Ascending aorta (tissue), 2 donors: ENCODE data around the gene HOXB5. TPM values are rescaled to one million over a fixed set of nuclear protein-coding genes. Genes with fewer than 3 reads are reported as not detected.

ENCODE experiments used
- DNase-seq, 2 donors: peaks; one replicate each; pipeline ENCODE4 v3.0.0-alpha.2; 2019; ENCODE audit warnings: low spot score in 2 of 2
- H3K27ac ChIP-seq, 2 donors: fragments of 200-600 bp; sonication (generic); one replicate each; pipeline ENCODE4 v1.5.1; 2016 to 2017; ENCODE audit warnings: mild to moderate bottlenecking in 1 of 2
- H3K27me3 ChIP-seq: fragments of 200-600 bp; sonication (generic); one replicate; pipeline ENCODE4 v1.5.1; 2017
- H3K36me3 ChIP-seq, 2 donors: fragments of 200-600 bp; sonication (generic); one replicate each; pipeline ENCODE4 v1.5.1; 2016
- H3K4me1 ChIP-seq, 2 donors: fragments of 200-600 bp; sonication (generic); one replicate each; pipeline ENCODE4 v1.5.1; 2016 to 2017; ENCODE audit warnings: mild to moderate bottlenecking in 1 of 2
- H3K4me3 ChIP-seq, 2 donors: fragments of 200-600 bp; sonication (generic); one replicate each; pipeline ENCODE4 v1.5.1; 2016 to 2017; ENCODE audit warnings: mild to moderate bottlenecking in 1 of 2
- H3K9me3 ChIP-seq, 2 donors: fragments of 200-600 bp; sonication (generic); one replicate each; pipeline ENCODE4 v1.5.1; 2016
- intact Hi-C: fragments of 100-400 bp; cut with DNase I; formaldehyde crosslinking; loops from one replicate; pipeline ENCODE4 v1.15.1; 2023
- total RNA-seq: library from RNA; depleted of rRNA; stranded (reverse); fragments of >200 nt; gene quantifications from one replicate; pipeline ENCODE4 v1.1.0, GENCODE V29; 2016
- TF ChIP-seq, protein P1 (sequence below), 3 experiments: fragments of 200-600 bp in 2 of 3; fragments of 450-650 bp in 1 of 3; sonication (generic) in 2 of 3; IDR thresholded peaks; one replicate each; pipeline ENCODE4 v1.5.1; 2016 to 2019; ENCODE audit warnings: antibody characterized with exemption in 3 of 3, mild to moderate bottlenecking in 1 of 3, moderate library complexity in 1 of 3

Gene HOXB5
- total RNA-seq, 1 donor from 2014 or later = 0.53 TPM

DNA sequence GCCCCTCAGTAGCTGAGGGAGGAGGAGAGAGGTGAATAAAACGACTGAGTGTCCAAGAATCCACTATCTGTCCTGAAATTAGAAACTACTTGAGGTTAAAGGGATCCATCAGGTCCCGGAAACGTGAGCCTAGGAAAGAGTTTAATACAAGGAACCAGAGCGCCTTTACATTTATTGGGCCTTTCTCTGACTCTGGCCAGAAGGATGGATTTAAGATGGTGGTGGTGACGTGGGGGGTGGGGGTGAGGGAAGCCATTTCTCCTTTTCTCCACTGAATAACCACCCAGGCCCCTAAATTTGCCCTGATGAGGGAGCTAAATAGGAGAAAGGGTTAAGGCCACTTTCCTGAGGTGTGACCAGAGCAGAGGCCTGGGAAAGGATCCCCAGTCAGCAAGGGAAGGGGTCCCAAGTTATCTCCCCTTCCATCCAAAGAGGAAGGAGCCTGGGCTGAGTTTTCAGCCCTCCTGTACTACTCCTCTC is 33.6 kb upstream of the HOXB5 start:
- TF ChIP-seq, protein P1, sequence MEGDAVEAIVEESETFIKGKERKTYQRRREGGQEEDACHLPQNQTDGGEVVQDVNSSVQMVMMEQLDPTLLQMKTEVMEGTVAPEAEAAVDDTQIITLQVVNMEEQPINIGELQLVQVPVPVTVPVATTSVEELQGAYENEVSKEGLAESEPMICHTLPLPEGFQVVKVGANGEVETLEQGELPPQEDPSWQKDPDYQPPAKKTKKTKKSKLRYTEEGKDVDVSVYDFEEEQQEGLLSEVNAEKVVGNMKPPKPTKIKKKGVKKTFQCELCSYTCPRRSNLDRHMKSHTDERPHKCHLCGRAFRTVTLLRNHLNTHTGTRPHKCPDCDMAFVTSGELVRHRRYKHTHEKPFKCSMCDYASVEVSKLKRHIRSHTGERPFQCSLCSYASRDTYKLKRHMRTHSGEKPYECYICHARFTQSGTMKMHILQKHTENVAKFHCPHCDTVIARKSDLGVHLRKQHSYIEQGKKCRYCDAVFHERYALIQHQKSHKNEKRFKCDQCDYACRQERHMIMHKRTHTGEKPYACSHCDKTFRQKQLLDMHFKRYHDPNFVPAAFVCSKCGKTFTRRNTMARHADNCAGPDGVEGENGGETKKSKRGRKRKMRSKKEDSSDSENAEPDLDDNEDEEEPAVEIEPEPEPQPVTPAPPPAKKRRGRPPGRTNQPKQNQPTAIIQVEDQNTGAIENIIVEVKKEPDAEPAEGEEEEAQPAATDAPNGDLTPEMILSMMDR (IDR thresholded peaks at IDR 0.05) = no peak
- no peaks in the 10 kb centered on the region for H3K9me3 ChIP-seq
- H3K4me1 ChIP-seq = peaks cover 15 to 21% of the 10 kb centered on the region in 2 donors
- H3K4me3 ChIP-seq = peak overlapping the region in 1 of 2 donors; percentile 35
- H3K27ac ChIP-seq = no peak overlapping the region
- intact Hi-C loops = no loop called here
- DNase-seq = no peak
- peaks cover 26% of the 10 kb centered on the region for H3K27me3 ChIP-seq
- H3K36me3 ChIP-seq = no peaks in the 10 kb centered on the region

DNA sequence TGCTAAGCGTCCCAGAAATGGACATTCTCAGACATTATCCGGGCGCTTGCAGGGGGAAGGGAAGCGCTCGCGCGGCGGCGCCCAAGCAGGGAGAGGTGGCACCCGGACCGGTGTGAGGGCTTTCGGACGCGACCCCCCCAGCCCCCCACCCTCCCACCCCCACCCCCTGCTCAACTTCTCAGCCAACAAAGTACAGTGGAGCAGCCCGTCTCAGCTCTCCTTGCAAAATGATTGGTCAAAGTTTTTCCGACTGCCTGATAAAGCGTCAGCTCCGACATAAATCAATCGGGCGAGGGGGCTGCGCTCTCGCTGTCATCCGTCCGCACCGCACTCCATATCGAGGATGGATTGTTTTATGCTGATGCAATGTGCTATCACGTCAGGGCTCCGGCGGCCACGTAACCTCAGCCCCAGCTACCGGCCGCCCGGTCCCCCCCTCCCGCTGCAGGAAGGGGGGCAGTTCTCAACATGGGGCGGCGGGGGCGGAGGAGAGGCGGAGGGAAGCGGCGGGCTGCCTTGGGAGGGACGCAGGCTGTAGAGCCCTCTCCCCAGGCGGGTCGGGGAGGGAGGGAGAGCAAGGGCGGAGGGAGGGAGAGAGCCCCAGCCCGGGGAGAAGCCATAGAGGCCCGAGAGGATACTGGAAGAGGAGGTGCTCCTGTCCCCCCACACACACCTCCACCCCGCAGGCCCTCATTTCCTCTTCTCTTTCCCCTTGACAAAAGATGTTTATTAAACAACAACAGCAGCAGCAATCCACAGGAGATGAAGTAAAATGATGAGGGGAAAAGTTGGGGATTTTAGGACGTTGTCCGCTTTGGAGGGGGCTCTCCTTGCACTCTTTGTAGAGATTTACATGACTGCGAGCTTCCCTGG is 32.9 kb upstream of the HOXB5 start, which contains the start of gene HOXB9:
Gene HOXB9 (minus strand): TSS at position 114 of the 873 bp plus-strand sequence. CDS start 89 bp downstream, at position 25.
- DNase-seq = no peak
- Histone ChIP-seq H3K4me1 (peaks cover 15 to 21% of the 10 kb centered on the region in 2 donors), H3K27ac (no peak within 1 kb of the TSS), H3K36me3 (no peaks in the 10 kb centered on the region), H3K4me3 (peak within 1 kb of the TSS; percentile 35 to 60), H3K9me3 (no peaks in the 10 kb centered on the region), H3K27me3 (peaks cover 29% of the 10 kb centered on the region)
- intact Hi-C loops = no loop called here
- TF ChIP-seq, protein P1 (IDR thresholded peaks at IDR 0.05) = no peak

DNA sequence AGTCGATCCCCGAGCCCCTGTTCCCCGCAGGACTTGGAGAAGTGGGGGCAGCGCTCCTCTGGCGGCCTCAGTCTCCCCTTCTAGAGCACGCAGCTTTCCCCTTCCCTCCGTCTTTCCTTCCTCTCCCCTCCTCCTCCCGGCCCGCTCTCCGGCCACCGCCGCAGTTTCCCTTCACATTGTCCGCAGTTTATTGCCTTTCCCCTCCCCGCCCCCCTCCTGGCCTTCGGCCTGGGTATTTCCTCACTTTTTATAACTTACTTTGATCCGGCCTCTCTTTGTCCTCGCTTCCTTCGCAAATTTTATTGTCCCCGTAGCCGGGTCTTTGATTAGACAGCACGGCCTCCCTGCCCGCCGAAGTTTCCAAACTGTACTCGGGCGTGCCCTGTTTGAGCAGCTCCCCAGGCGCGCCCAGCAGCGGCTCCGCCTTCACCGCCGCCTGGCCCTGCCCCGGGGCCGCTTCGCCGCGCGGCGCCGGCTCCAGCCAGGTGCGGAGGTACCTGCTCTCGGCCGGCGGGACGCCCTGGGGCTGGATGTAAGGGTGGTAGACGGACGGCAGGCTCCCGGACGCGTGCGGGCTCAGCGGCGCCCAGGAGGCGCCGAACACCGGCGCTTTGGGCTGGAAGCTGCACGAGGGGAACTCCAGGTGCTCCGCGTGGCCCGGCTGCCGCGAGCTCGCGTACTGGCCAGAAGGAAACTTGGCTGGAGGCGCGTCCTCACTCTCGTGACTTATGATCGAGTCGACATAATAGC is 32.1 kb upstream of the HOXB5 start:
- TF ChIP-seq, protein P1 (IDR thresholded peaks at IDR 0.05) = no peak
- intact Hi-C loops = no loop called here
- DNase-seq = no peak
- H3K4me1 ChIP-seq = peaks cover 15 to 21% of the 10 kb centered on the region in 2 donors
- no peaks in the 10 kb centered on the region for H3K36me3 ChIP-seq
- H3K9me3 ChIP-seq = no peaks in the 10 kb centered on the region
- peak overlapping the region; percentile 35 to 60 for H3K4me3 ChIP-seq
- peaks cover 29% of the 10 kb centered on the region for H3K27me3 ChIP-seq
- H3K27ac ChIP-seq = no peak overlapping the region

DNA sequence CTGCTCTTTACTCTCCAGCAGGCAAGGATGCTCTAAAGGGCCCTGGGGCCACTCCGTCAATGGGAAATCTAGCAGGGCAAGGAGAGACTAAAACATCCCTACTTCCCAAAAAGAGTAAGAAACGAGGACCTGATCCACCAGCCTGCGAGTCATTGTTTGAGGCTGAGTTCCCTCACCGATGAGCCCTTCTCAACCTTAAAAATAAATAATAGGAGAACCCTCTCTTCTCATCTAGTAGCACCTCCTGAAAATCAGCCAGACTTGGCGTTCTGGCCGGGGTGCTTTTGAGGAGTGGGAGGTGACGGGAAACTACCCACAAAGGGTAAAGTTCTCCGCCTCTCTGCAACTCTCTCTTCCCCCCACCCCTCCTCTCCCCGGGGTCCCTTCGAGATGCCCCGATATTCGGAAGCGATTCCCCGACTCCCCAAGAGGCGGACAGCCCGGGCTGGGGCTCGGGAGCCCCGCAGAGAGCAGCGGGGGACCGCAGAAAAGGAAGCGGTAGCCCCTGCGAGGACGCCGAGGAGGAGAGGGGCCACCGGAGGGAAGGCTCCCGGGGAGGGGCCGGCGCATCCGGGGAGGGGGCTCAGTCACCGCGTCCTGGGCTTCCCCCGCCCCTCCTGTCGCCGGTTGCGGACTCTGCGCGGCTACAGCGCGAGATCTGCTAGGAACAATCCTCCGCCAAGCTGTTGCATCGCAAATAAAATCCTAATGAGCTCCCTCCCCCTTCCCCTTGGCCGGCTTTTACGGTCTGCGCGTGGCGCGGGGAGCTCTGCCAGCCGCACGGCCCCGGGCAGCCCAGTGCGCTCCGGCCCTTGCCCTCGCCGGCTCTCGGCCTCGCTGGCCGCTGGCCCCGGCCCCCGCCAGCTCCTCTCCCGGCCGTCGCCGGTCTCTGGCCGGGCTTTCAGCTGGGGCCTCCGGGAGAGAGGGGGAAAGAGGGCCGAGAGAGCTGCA is 31.2 kb upstream of the HOXB5 start:
- no peak overlapping the region for H3K27ac ChIP-seq
- TF ChIP-seq, protein P1 (IDR thresholded peaks at IDR 0.05) = no peak
- H3K4me3 ChIP-seq = peak overlapping the region; percentile 35 to 60
- no peaks in the 10 kb centered on the region for H3K36me3 ChIP-seq
- no peak for DNase-seq
- H3K27me3 ChIP-seq = peaks cover 29% of the 10 kb centered on the region
- intact Hi-C loops = no loop called here
- no peaks in the 10 kb centered on the region for H3K9me3 ChIP-seq
- H3K4me1 ChIP-seq = peaks cover 15 to 21% of the 10 kb centered on the region in 2 donors

DNA sequence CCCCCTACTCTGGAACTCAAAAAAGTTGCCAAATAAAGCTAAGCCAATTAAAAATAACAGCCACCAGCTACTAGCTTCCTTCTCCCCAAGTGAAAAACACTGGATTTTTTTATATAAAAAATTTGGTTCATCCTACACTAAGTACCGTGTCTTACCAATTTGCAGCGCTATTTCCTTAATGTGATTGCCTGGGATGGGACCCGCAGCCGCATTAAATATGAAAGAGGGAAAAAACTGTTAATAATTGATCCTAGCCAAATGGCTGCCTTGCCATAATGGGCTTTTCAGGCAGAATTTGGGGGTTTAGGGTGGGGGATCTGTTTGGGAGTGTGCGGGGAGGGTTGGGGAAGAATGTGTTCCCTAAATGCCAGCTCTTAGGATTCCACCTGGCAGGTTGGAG is 30.5 kb upstream of the HOXB5 start:
- TF ChIP-seq, protein P1 (IDR thresholded peaks at IDR 0.05) = no peak
- Histone ChIP-seq H3K36me3 (no peaks in the 10 kb centered on the region), H3K9me3 (no peaks in the 10 kb centered on the region), H3K4me3 (no peak overlapping the region), H3K27me3 (peaks cover 29% of the 10 kb centered on the region), H3K27ac (no peak overlapping the region), H3K4me1 (peaks cover 15 to 21% of the 10 kb centered on the region in 2 donors)
- intact Hi-C loops = no loop called here
- DNase-seq = no peak
